Coronary artery (tissue), 2 donors: ENCODE measurements around the gene ATXN7.

Experiments
- DNase-seq: peaks from one replicate; pipeline ENCODE4 v3.0.0-alpha.2; 2017; ENCODE audit warnings: low spot score
- H3K27ac ChIP-seq, 2 donors: fragments of 200-600 bp; sonication (generic); one replicate each; pipeline ENCODE4 v1.5.1; 2016 to 2019
- H3K4me3 ChIP-seq: fragments of 200-600 bp; sonication (generic); 2 replicates; pipeline ENCODE4 v1.5.1; 2016; ENCODE audit warnings: mild to moderate bottlenecking, moderate library complexity
- TF ChIP-seq, protein P1 (sequence below): fragments of 200-600 bp; sonication (generic); IDR thresholded peaks from one replicate; pipeline ENCODE4 v1.5.1; 2019; ENCODE audit warnings: antibody characterized with exemption

Gene ATXN7

DNA sequence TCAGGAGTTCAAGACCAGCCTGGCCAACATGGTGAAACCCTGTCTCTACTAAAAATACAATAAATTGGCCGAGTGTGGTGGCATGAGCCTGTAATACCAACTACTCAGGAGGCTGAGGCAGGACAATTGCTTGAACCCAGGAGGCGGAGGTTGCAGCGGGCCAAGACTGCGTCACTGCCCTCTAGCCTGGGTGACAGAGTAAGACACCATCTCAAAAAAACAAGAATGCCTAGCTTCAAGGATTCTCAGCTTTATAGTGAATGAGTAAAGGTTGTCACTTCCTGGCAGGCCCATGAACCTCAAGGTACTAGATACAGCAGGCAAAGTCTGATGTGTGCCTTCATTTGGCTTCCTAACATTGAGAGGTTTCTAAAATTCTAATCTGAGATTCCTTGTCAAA lies 14.5 kb upstream of the ATXN7 start:
- no peak for DNase-seq
- Histone ChIP-seq H3K4me3 (no peak overlapping the region), H3K27ac (no peak overlapping the region)
- TF ChIP-seq, protein P1, sequence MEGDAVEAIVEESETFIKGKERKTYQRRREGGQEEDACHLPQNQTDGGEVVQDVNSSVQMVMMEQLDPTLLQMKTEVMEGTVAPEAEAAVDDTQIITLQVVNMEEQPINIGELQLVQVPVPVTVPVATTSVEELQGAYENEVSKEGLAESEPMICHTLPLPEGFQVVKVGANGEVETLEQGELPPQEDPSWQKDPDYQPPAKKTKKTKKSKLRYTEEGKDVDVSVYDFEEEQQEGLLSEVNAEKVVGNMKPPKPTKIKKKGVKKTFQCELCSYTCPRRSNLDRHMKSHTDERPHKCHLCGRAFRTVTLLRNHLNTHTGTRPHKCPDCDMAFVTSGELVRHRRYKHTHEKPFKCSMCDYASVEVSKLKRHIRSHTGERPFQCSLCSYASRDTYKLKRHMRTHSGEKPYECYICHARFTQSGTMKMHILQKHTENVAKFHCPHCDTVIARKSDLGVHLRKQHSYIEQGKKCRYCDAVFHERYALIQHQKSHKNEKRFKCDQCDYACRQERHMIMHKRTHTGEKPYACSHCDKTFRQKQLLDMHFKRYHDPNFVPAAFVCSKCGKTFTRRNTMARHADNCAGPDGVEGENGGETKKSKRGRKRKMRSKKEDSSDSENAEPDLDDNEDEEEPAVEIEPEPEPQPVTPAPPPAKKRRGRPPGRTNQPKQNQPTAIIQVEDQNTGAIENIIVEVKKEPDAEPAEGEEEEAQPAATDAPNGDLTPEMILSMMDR = no peak

DNA sequence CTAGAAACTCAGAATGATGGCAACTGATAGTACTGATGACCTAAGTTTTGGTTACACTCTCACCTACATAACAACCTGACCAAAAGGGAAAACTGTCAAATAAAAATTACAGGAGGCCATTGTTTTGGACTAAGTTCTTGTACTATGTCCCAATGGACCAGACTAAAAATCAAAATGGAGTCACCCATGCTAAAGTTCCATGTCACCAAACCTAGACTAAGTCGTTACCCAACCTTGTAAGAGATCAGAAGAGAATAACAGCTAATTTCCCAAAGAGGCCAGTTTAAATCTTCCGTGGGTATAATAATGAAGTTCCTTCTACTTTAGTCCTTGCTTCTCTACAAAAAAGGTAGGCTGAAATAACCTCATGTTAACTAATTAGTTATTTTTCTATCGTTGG lies 12.4 kb upstream of the ATXN7 start:
- no peak for DNase-seq
- TF ChIP-seq, protein P1 = no peak
- H3K4me3 ChIP-seq = no peak overlapping the region
- H3K27ac ChIP-seq = no peak overlapping the region

DNA sequence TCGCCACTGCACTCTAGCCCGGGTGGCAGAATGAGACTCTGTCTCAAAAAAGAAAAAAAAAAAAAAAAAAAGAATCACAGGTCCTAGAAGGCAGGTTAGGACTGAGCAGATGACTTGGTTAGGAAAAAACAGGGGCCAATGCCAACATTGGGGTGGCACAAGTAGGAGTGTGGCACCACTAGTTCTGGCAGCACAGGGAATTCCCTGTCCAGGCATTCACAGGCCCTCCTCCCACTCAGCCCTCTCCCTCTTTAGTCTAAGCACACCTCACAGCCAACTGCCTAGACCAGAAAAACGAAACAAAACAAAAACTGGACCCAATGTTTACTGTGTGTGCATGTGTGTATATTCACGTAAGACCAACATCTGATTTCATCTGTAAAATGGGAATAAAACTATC lies 10.6 kb upstream of the ATXN7 start:
- H3K27ac ChIP-seq = no peak overlapping the region
- TF ChIP-seq, protein P1 = no peak
- H3K4me3 ChIP-seq = no peak overlapping the region
- DNase-seq = no peak

DNA sequence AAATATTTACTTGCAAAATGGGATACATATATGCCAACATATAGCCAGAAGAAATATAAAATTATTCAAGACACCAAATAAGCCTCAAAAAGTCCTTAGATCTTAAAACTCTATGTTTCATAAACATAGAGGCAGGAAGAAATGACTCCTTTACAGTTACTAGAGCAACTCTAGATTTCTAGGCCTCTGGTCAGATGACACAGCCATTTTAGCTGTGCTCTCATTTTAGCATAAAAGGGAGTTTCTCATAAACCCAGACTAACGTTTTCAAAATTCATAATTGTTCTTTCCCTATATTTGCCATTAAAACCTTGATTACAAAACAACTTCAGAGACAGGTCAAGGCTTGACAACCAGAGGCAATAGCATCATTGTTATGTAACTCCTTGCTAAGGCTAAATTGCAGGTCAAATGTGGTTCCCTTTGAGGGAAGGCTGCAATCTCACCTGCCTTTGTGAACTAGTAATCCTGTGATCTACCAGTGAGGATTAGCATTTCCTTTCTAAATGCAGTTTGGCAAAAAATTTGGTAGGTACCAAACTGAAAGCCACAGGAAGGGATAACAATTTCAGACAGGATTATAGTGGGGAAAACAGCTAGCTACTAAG lies 8.2 kb upstream of the ATXN7 start:
- no peak overlapping the region for H3K4me3 ChIP-seq
- H3K27ac ChIP-seq = no peak overlapping the region
- no peak for DNase-seq
- TF ChIP-seq, protein P1 = no peak

DNA sequence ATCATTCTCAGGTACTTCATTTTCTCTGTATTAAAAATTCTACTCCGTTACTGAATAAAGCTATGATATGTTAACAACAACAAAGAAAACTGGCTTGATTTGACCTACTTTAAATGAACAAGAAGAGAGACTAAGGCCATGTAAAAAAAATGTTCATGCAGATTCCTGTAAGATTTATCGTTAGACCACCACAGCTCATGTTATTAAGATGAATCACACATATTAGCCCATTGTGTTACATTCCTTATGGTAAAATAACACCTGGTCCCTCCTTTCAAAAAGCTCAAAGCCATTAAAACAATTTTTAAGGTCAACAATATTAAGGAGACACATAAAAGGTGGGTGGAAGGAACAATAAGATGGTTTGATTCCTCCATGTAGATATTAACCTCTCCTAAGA lies 6.4 kb upstream of the ATXN7 start:
- TF ChIP-seq, protein P1 = no peak
- no peak for DNase-seq
- Histone ChIP-seq H3K27ac (no peak overlapping the region), H3K4me3 (no peak overlapping the region)

DNA sequence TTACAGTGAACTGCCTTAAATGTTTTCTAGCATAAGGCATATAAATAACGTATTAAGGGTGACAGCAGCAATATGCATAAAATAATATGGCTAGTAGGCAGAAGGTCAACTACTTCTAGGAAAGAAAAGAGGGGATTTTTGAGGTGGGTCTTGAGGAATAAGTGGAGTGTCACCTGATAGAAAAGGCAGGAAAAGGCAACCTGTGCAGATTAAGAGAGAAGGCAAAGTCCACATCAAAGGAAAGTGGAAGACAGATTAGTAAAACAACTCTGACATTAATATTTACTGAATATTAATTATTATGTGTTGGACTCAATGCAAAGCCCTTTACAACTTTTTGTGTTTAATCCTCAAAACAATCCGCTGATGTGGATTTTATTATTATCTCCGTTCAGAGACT lies 2.9 kb upstream of the ATXN7 start:
- Histone ChIP-seq H3K27ac (no peak overlapping the region), H3K4me3 (no peak overlapping the region)
- no peak for DNase-seq
- TF ChIP-seq, protein P1 = no peak

DNA sequence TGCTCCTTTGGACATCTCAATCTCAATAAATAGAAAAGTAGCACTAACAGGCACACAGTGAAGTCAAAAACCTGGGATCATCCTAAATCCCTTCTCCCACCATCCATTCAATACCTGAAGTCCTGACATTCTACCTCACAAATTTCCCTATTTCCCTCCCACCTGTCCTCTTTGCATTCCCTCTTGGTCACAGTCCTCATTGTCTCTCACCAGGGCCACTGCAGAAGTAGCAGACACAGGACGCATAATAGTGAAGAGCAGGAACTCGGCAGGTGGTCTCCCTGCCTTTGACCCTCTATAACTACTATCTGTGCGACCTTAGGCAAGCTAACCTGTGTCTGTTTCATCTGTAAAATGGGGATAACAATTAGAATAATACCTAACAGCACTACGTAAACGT lies 2.4 kb upstream of the ATXN7 start:
- H3K4me3 ChIP-seq = no peak overlapping the region
- DNase-seq = no peak
- no peak overlapping the region for H3K27ac ChIP-seq
- TF ChIP-seq, protein P1 = no peak
